H1 (cell line): Measurements from ENCODE around the gene FA2H. TPM values are rescaled to one million over a fixed set of nuclear protein-coding genes. Genes with fewer than 3 reads are reported as not detected.

Experiments
- CTCF ChIA-PET: fragments of 300-600 bp; sonication (Branson Sonifier 250); formaldehyde crosslinking; loops from one replicate; lab custom pipeline; 2021; ENCODE audit not compliant: partially characterized antibody; lab: Charles Lee
- POLR2A ChIA-PET: fragments of 300-600 bp; sonication (Branson Sonifier 250); formaldehyde crosslinking; loops from one replicate; lab custom pipeline; 2021; ENCODE audit warnings: inconsistent platforms; ENCODE audit not compliant: partially characterized antibody; lab: Charles Lee
- DNase-seq, 2 experiments: peaks; one replicate each; pipeline versions ENCODE4 v3.0.0 to v3.0.0-alpha.2; 2010 to 2022; ENCODE audit warnings: low spot score in 2 of 2, low read depth in 1 of 2, mixed read lengths in 1 of 2
- FAIRE-seq: peaks from 2 replicates; lab custom pipeline; 2011; peaks lifted over from hg19 to GRCh38; lab: Jason Lieb, UNC
- H2AFZ ChIP-seq: 2 replicates; pipeline ENCODE4 v1.8.1; 2012; ENCODE audit warnings: low read length, inconsistent platforms
- H2AK5ac ChIP-seq: 2 replicates; pipeline ENCODE4 v1.6.1; 2013; ENCODE audit warnings: low read depth, low read length
- H2BK120ac ChIP-seq: replicated peaks from 2 replicates; pipeline ENCODE3; 2013; ENCODE audit warnings: low read depth, low read length, inconsistent platforms
- H2BK12ac ChIP-seq: 2 replicates; pipeline ENCODE4 v1.6.1; 2013; ENCODE audit warnings: low read depth, low read length
- H2BK15ac ChIP-seq: 2 replicates; pipeline ENCODE4 v1.6.1; 2013; ENCODE audit warnings: low read length
- H2BK20ac ChIP-seq: 2 replicates; pipeline ENCODE4 v1.6.1; 2013; ENCODE audit warnings: low read length
- H2BK5ac ChIP-seq: 2 replicates; pipeline ENCODE4 v1.6.1; 2013; ENCODE audit warnings: low read depth, low read length
- H3K14ac ChIP-seq: 2 replicates; pipeline ENCODE4 v1.6.1; 2013; ENCODE audit warnings: inconsistent platforms; ENCODE audit not compliant: insufficient read length
- H3K18ac ChIP-seq: 2 replicates; pipeline ENCODE4 v1.6.1; 2013; ENCODE audit warnings: low read length; ENCODE audit errors: extremely low read depth
- H3K23ac ChIP-seq: 2 replicates; pipeline ENCODE4 v1.6.1; 2013; ENCODE audit warnings: inconsistent platforms; ENCODE audit not compliant: insufficient read length
- H3K23me2 ChIP-seq: 2 replicates; pipeline ENCODE4 v1.6.1; 2013; ENCODE audit warnings: low read depth, low read length
- H3K27ac ChIP-seq: 2 replicates; pipeline ENCODE4 v1.6.1; 2011; ENCODE audit warnings: low read depth, low read length, inconsistent platforms
- H3K27me3 ChIP-seq, 4 experiments: replicated peaks in 1 of 4; 1 replicate in 1 of 4; 2 replicates in 3 of 4; pipeline versions ENCODE4 v1.6.1 to v1.8.1; 2011 to 2013; ENCODE audit warnings: low read length in 3 of 4, mild to moderate bottlenecking in 3 of 4, inconsistent platforms in 2 of 4, mixed read lengths in 2 of 4, moderate library complexity in 1 of 4; ENCODE audit not compliant: control insufficient read depth in 3 of 4, insufficient read depth in 3 of 4; ENCODE audit errors: extremely low read depth in 1 of 4
- H3K36me3 ChIP-seq, 4 experiments: 2 replicates each; pipeline versions ENCODE4 v1.6.1 to v1.8.1; 2011 to 2013; ENCODE audit warnings: mild to moderate bottlenecking in 4 of 4, low read length in 3 of 4, moderate library complexity in 2 of 4, control low read depth in 1 of 4, inconsistent platforms in 1 of 4; ENCODE audit not compliant: insufficient read depth in 4 of 4, control insufficient read depth in 2 of 4
- H3K4ac ChIP-seq: replicated peaks from 2 replicates; pipeline ENCODE3; 2013; ENCODE audit warnings: low read length, low read depth, mixed read lengths, inconsistent platforms; ENCODE audit not compliant: insufficient read length
- H3K4me1 ChIP-seq, 4 experiments: replicated peaks in 1 of 4; 1 replicate in 1 of 4; 2 replicates in 3 of 4; pipeline versions ENCODE4 v1.6.1 to v1.8.1; 2011 to 2013; ENCODE audit warnings: low read length in 3 of 4, inconsistent platforms in 2 of 4, mixed read lengths in 1 of 4; ENCODE audit not compliant: insufficient read depth in 4 of 4, control insufficient read depth in 3 of 4
- H3K4me2 ChIP-seq, 2 experiments: 2 replicates each; pipeline versions ENCODE4 v1.6.1 to v1.8.1; 2011 to 2013; ENCODE audit warnings: low read depth in 2 of 2, low read length in 2 of 2, control low read depth in 1 of 2, inconsistent platforms in 1 of 2, mild to moderate bottlenecking in 1 of 2; ENCODE audit not compliant: insufficient read depth in 1 of 2
- H3K4me3 ChIP-seq, 4 experiments: fragments of 200-600, 300-600 bp in 1 of 4; sonication (generic), shearing (Covaris generic), sonication (Bioruptor Twin) in 1 of 4; 2 replicates each; pipeline versions ENCODE4 v1.5.1 to v1.8.1; 2011 to 2016; ENCODE audit warnings: low read length in 4 of 4, low read depth in 3 of 4, control low read depth in 2 of 4, inconsistent platforms in 2 of 4, mild to moderate bottlenecking in 2 of 4, mixed read lengths in 1 of 4, moderate library complexity in 1 of 4; ENCODE audit not compliant: insufficient read depth in 2 of 4; ENCODE audit errors: extremely low read depth in 1 of 4
- H3K56ac ChIP-seq: replicated peaks from 2 replicates; pipeline ENCODE3; 2013; ENCODE audit warnings: low read depth, mild to moderate bottlenecking, mixed read lengths, low read length, inconsistent platforms; ENCODE audit not compliant: insufficient read length
- H3K79me1 ChIP-seq: 2 replicates; pipeline ENCODE4 v1.6.1; 2013; ENCODE audit warnings: low read depth, low read length, control low read depth
- H3K79me2 ChIP-seq, 2 experiments: 2 replicates each; pipeline versions ENCODE4 v1.6.1 to v1.8.1; 2012 to 2013; ENCODE audit warnings: low read length in 2 of 2, mild to moderate bottlenecking in 2 of 2, inconsistent platforms in 1 of 2; ENCODE audit not compliant: insufficient read depth in 2 of 2, control insufficient read depth in 1 of 2
- H3K9ac ChIP-seq, 4 experiments: replicated peaks in 1 of 4; 1 replicate in 1 of 4; 2 replicates in 3 of 4; pipeline versions ENCODE4 v1.6.1 to v1.8.1; 2011 to 2013; ENCODE audit warnings: low read depth in 3 of 4, low read length in 3 of 4, control low read depth in 2 of 4, mild to moderate bottlenecking in 2 of 4, moderate library complexity in 2 of 4, inconsistent platforms in 1 of 4; ENCODE audit errors: extremely low read depth in 1 of 4
- H3K9me3 ChIP-seq, 2 experiments: 2 replicates each; pipeline versions ENCODE4 v1.6.1 to v1.8.1; 2012 to 2013; ENCODE audit warnings: mild to moderate bottlenecking in 2 of 2, moderate library complexity in 2 of 2, control low read depth in 1 of 2, inconsistent platforms in 1 of 2, low read depth in 1 of 2, low read length in 1 of 2, mixed read lengths in 1 of 2; ENCODE audit not compliant: insufficient read depth in 2 of 2
- H4K20me1 ChIP-seq, 2 experiments: replicated peaks in 1 of 2; 2 replicates each; pipeline versions ENCODE3 to v1.8.1; 2011 to 2013; ENCODE audit warnings: inconsistent platforms in 2 of 2, low read length in 2 of 2, mild to moderate bottlenecking in 1 of 2; ENCODE audit not compliant: insufficient read depth in 2 of 2, control insufficient read depth in 1 of 2
- H4K5ac ChIP-seq: 2 replicates; pipeline ENCODE4 v1.6.1; 2013; ENCODE audit warnings: low read length, low read depth, mixed read lengths, inconsistent platforms; ENCODE audit not compliant: insufficient read length
- H4K8ac ChIP-seq: 2 replicates; pipeline ENCODE4 v1.8.0; 2013; ENCODE audit warnings: mild to moderate bottlenecking, moderate library complexity, low read length, inconsistent platforms; ENCODE audit not compliant: insufficient read depth; ENCODE audit errors: extremely low read depth
- H4K91ac ChIP-seq: replicated peaks from 2 replicates; pipeline ENCODE3; 2013; ENCODE audit warnings: low read length, mixed read lengths, inconsistent platforms; ENCODE audit not compliant: insufficient read length
- CHD2 ChIP-seq: IDR thresholded peaks from 2 replicates; pipeline ENCODE4 v1.6.1; 2012; ENCODE audit warnings: low read length, improper control_type of control experiment
- CTBP2 ChIP-seq: IDR thresholded peaks from 2 replicates; pipeline ENCODE4 v1.7.0; 2011; ENCODE audit warnings: borderline replicate concordance, mild to moderate bottlenecking, moderate library complexity, mixed read lengths, low read length; ENCODE audit not compliant: insufficient read depth, insufficient read length
- FOSL1 ChIP-seq: IDR thresholded peaks from 2 replicates; pipeline ENCODE4 v1.6.1; 2011; ENCODE audit warnings: mild to moderate bottlenecking, low read depth, low read length, moderate library complexity; ENCODE audit not compliant: insufficient read depth
- KDM4A ChIP-seq: IDR thresholded peaks from one replicate; pipeline ENCODE4 v1.7.1; 2012; ENCODE audit warnings: low read depth, mild to moderate bottlenecking, moderate library complexity, low read length, inconsistent platforms; ENCODE audit not compliant: severe bottlenecking
- SP2 ChIP-seq: IDR thresholded peaks from 2 replicates; pipeline ENCODE4 v1.6.1; 2012; ENCODE audit warnings: mild to moderate bottlenecking, low read length, inconsistent platforms
- SP4 ChIP-seq: IDR thresholded peaks from 2 replicates; pipeline ENCODE4 v1.6.1; 2012; ENCODE audit warnings: low read length, inconsistent platforms
- TAF7 ChIP-seq: optimal IDR thresholded peaks from 2 replicates; pipeline ENCODE3; 2011; ENCODE audit warnings: low read depth, mild to moderate bottlenecking, inconsistent platforms, low read length, moderate library complexity, borderline replicate concordance
- TBP ChIP-seq: IDR thresholded peaks from 2 replicates; pipeline ENCODE4 v1.6.1; 2011; ENCODE audit warnings: low read depth, low read length, improper control_type of control experiment
- TEAD4 ChIP-seq: IDR thresholded peaks from 2 replicates; pipeline ENCODE4 v1.6.1; 2012; ENCODE audit warnings: low read depth, low read length, inconsistent platforms, mixed read lengths
- WGBS, 2 experiments: shearing (Covaris generic) in 1 of 2; methylation state at CpG; one replicate each; pipeline versions ENCODE4 v1.1.6 to v1.1.7; 2013 to 2015; ENCODE audit warnings: low lambda C conversion rate in 2 of 2, mixed read lengths in 2 of 2, inconsistent platforms in 1 of 2, low coverage in 1 of 2, missing lambda C conversion rate in 1 of 2; ENCODE audit not compliant: insufficient replicate concordance in 2 of 2, insufficient coverage in 1 of 2, insufficient read length in 1 of 2; ENCODE audit errors: extremely low coverage in 1 of 2, missing lambda C conversion rate in 1 of 2; 5-methylcytosine and 5-hydroxymethylcytosine counted together
- polyA plus RNA-seq, 7 experiments: library from polyadenylated mRNA; depleted of rRNA in 3 of 7; stranded (reverse) in 5 of 7; unstranded in 2 of 7; fragments of >200 nt in 5 of 7; fragments of 200-250 nt in 2 of 7; gene quantifications; 1 replicate in 5 of 7; 2 replicates in 1 of 7; 4 replicates in 1 of 7; pipeline versions ENCODE4 v1.2.1 to v1.2.3, GENCODE V29; 2011 to 2013; ENCODE audit warnings: missing spikeins in 2 of 7, mixed read lengths in 2 of 7
- total RNA-seq: library from RNA; stranded (reverse); fragmentation: NEBNext Ultra II Directional; extraction: Animal tissue kit (Norgen Biotek cat#: 25700); gene quantifications from 2 replicates; pipeline ENCODE4 v1.2.1, GENCODE V29; 2021

FA2H gene
- total and polyA plus RNA-seq, 2 of the 8 experiments (the other 6 are each of a cell fraction or from before 2014, with no cell fraction given) = 2.1 to 2.5 TPM

DNA sequence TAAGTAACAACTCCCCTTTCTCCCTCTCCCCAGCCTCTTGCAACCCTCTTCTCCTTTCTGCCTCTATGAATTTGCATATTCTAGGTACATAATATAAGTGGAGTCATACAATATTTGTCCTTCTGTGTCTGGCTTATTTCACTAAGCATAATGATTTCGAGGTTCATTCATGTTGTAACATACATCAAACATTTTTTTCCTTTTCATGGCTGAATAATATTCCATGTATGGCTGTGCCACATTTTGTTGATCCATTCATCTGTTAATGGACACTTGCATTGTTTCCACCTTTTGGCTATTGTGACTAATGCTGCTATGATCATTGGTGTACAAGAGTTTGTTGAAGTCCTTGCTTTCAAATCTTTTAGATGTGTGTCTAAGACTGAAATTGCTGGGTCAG lies 17.6 kb upstream of the FA2H start:
- Histone ChIP-seq H3K27me3 (no peaks in the 10 kb centered on the region; a peak in 1 of 7 replicates), H3K18ac (no peak overlapping the region), H3K23me2 (no peaks in the 10 kb centered on the region), H2AFZ (no peak overlapping the region), H3K23ac (no peak overlapping the region), H4K20me1 (no peaks in the 10 kb centered on the region), H3K14ac (no peak overlapping the region), H2BK20ac (no peak overlapping the region), H3K79me2 (no peaks in the 10 kb centered on the region), H3K56ac (no peak overlapping the region), H2BK12ac (no peak overlapping the region), H2AK5ac (no peak overlapping the region), H4K5ac (no peak overlapping the region), H3K4me1 (no peaks in the 10 kb centered on the region), H3K36me3 (no peaks in the 10 kb centered on the region; a peak in 1 of 8 replicates), H3K4me3 (no peak overlapping the region), H2BK15ac (no peak overlapping the region), H3K27ac (no peak overlapping the region), H3K4ac (no peak overlapping the region), H3K79me1 (no peaks in the 10 kb centered on the region), H4K91ac (no peak overlapping the region)
- no peak for DNase-seq
- ChIA-PET POLR2A (no interaction called here), CTCF (interaction anchor here (1.2 kb wide), 1 partner anchor 8 kb away, joined by 3 read pairs; no protein-coding TSS in a partner anchor)
- no peak for FAIRE-seq
- WGBS, 2 experiments = 83% methylated on average over 1 of the region's 1 CpG; no CpG with 5 or more reads in 1 of the 2 experiments
- no peak for TF ChIP-seq TEAD4
- no peak for TF ChIP-seq FOSL1
- no peak for TF ChIP-seq CTBP2
- no peak for TF ChIP-seq CHD2
- no peak for TF ChIP-seq SP2
- no peak for TF ChIP-seq KDM4A
- TF ChIP-seq TAF7 = no peak
- TF ChIP-seq TBP = no peak
- no peak for TF ChIP-seq SP4
- TF ChIP-seq, all 59 proteins: peak for 0
- no peak overlapping the region for H3K4me2 ChIP-seq
- no peak overlapping the region for H4K8ac ChIP-seq
- H3K9me3 ChIP-seq = peaks cover 0 to 6% of the 10 kb centered on the region in 2 experiments; a peak in 1 of 4 replicates
- no peak overlapping the region for H3K9ac ChIP-seq
- no peak overlapping the region for H2BK5ac ChIP-seq
- H2BK120ac ChIP-seq = no peak overlapping the region
